Kidney tubule cell (primary cell): ENCODE results near the gene PLAGL1.
A peak's percentile ranks its signal among the peaks of the same experiment; 100 is the strongest.
"Not testable (repeated sequence)": the region's sequence is repeated elsewhere in the genome, so short reads cannot be mapped to it uniquely, and the experiment has no call there.

Source experiments
- DNase-seq: peaks from one replicate; pipeline ENCODE4 v3.0.0-alpha.2; 2018; ENCODE audit warnings: low spot score

The PLAGL1 gene

DNA sequence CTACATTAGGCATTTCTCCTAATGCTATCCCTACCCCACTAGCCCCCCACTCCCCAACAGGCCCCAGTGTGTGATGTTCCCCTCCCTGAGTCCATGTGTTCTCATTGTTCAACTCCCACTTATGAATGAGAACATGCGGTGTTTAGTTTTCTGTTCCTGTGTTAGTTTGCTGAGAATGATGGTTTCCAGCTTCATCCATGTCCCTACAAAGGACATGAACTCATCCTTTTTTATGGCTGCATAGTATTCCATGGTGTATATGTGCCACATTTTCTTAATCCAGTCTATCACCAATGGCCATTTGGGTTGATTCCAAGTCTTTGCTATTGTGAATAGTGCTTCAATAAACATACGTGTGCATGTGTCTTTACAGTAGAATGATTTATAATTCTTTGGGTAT, 1.6 kb upstream of the PLAGL1 start:
- not testable (repeated sequence) for DNase-seq

DNA sequence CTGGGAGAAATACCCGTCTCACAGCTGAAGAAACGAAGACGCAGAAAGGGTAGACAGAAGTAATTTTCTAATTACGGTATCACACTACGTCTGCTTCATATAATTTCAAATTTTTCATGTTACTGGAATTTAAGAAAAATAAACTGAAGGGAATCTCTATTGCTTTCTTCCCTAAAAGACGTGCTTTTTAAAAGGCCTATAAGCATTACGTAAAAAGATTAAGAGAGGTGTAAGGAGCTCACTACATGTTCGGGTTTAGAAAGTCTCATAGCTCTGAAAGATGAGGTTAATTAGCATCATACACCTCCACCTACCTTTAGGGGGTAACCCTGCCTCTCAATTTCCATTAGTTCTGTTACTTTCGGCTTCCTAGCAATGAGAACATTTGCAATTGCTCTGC, 787 bp upstream of the PLAGL1 start:
- DNase-seq, result no peak

- peak; percentile 8 for DNase-seq
Observed at GRCh38 chr6:144007478-144008119, 460 bp downstream of the PLAGL1 start.

- peak; percentile 75 for DNase-seq
Observed at GRCh38 chr6:144006736-144007477, 1.2 kb downstream of the PLAGL1 start.

GRCh38 chr6:143999406-143999805, 8.7 kb downstream of the PLAGL1 start:
- DNase-seq, result peak; percentile 23

GRCh38 chr6:143998686-143999085, 9.4 kb downstream of the PLAGL1 start:
- DNase-seq, result no peak

DNA sequence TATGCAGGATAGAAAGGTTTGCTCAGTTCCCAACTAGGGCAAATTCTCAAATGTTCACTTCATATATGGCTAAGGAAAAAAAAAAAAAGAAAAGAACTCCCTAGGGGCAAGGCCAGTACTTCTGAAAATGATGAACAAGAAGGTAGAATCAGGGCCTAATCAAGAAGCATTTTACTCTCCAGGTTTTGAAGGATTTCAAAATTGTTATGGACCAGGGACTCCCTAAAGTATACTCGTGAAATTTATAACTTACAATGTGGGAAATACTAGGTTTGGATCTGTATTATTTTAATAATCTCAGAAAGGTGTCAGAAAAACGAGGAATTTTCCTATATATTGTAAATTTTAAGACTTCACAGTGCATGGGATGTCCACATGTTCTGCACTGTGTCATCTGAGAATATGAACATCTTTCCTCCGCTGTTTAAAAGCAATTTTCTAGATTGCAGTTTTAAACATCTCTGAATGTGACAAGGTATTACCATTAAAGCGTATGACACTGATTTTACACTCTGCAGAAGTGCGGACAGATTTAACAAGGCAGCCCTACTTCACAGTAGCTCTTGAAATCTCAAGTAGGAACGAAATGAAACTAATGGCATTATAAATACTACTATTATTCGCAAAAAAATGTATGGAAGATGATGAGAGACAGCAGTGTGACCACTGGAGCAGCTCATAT, 14.0 kb downstream of the PLAGL1 start:
- DNase-seq, result no peak

- no peak for DNase-seq
Observed at GRCh38 chr6:143992285-143992684, 15.8 kb downstream of the PLAGL1 start.

DNA sequence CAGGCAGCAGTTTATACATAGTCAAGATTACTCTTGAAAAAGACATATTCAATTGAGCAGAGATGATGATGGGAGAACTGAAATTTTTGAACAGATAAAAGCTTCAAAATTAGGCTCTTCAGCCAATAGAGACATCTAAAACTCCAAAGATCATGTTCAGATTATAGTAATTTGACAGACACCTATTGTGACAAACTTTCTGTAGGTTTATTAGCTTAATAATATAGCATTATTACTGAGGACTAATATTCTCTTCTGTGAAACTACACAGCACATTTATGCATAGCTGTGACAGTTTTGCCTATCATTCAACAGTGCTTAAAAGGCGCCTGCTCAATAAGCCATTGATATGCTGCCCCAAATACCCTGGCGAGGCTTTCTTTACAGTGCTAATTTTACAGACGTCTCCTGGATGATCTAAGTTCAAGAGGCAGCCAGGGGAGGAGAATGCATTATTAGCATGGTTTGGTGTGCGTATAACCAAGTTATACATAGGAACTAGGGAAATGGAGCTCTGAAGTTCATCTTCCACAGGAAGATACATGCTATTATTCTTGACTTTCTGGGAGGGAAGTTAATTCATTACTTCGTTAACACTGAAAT, 21.5 kb downstream of the PLAGL1 start:
- no peak for DNase-seq

- DNase-seq, result no peak
Observed at GRCh38 chr6:143984666-143985065, 23.4 kb downstream of the PLAGL1 start.

DNA sequence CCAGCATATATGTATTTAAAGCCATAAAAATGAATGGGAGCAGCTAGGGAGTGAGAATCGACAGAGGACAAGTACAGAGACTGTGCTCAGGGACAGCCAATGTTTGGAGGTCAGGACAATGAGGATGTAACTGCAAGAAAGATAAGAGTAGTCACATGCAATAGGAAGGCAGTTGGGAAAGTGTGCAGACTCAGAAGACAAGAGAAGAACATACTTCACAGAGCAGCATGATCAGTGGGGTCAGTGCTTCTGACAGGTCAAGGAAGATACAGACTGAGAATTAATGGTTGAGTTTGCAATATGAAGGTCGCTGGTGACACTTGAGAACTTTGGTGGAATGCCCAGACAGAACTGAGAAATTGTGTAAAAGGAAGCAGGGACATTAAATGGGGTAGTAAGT, 25.1 kb downstream of the PLAGL1 start:
- no peak for DNase-seq

DNA sequence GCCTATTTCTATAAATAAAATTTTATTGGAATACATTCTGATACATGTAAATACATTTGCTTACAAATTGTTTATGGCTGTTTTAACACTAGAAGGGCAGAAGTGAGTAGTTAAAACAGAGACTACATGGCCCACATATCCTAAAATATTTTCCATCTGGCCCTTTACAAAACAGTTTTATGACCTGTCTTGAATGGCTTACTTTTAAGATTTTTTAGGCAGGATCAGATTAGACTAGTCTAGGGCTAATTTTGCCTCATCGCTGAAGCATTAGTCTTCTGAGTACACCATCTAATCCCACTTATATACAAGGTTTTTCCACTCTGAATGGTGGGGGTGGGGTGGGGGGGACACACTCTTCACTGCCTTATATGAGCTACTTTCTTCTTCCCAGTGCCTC, 27.1 kb downstream of the PLAGL1 start:
- no peak for DNase-seq

- no peak for DNase-seq
Observed at GRCh38 chr6:143976806-143977349, 31.2 kb downstream of the PLAGL1 start.

GRCh38 chr6:143974089-143974488, 34.0 kb downstream of the PLAGL1 start:
- no peak for DNase-seq

DNA sequence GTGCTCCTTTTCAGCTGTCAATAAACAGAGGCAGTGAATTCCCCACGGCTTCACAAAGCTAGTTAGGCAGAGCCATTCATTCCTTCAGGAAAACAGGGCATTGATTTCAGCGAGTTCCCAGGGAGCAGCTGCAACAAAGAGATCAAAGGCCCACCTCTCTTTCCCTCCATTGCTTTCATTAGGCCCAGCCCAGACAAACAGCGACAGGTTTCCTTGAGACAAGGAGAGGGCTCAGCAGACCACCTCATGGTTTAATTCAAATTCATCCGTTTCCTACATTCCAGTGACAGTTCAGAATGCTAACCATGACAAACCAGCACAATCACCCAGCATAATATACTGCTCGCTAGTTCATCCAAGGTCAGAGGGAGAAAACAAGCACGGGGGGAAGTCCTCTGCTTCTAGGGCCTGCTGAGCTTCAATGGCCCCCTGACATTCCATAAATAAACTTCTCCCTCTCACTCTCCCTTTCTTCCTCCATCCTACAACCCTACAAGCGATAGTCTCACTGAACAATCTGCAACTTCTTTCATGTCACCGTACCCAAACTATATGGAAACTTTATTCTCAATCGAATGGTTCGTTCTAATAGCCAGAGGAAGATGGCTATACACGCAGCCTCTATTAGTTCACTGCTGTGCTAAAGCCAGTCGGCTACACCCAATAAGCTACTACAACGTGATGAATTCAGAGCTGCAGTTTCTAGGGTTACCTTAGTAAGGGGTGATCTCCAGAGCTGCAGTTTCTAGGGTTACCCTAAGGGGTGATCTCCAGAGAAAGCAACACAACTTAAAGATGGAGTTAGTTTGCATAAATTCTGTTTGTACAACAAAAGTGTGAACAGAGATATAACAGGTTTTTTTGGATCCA, 34.7 kb downstream of the PLAGL1 start:
- no peak for DNase-seq

DNA sequence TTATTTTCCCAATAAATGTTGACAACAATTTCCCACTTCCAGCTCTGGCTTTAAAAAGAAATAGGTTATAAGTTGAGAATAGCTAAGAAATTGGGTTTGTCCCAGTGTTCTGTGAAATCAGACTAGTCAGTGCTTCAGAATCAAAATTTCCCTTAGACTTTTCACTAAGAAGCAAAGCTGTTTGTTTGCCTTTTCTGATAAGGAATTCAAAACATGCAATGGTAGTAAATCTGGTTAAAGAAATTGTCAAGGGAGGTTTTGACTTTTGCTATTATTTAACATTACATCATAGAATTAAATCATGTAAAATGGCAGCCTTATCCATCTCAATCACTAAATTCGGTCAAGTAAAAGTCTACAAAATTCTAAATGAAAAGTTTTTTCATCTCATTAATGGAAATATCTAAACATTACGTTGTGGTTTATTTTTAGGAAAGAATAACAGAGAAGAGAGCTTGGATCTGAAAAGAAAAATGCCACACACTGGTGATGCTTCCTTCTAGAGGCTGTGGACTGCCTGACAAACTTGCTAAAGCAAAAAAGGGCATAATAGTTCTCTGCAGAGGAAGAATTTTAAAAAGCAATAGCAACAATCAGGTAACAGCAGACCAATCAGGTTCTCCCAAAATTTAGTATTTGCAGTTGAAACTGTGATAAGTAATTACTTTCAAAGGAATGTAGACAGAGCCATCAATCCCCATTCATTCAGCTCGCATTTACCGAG, 36.4 kb downstream of the PLAGL1 start:
- no peak for DNase-seq

DNA sequence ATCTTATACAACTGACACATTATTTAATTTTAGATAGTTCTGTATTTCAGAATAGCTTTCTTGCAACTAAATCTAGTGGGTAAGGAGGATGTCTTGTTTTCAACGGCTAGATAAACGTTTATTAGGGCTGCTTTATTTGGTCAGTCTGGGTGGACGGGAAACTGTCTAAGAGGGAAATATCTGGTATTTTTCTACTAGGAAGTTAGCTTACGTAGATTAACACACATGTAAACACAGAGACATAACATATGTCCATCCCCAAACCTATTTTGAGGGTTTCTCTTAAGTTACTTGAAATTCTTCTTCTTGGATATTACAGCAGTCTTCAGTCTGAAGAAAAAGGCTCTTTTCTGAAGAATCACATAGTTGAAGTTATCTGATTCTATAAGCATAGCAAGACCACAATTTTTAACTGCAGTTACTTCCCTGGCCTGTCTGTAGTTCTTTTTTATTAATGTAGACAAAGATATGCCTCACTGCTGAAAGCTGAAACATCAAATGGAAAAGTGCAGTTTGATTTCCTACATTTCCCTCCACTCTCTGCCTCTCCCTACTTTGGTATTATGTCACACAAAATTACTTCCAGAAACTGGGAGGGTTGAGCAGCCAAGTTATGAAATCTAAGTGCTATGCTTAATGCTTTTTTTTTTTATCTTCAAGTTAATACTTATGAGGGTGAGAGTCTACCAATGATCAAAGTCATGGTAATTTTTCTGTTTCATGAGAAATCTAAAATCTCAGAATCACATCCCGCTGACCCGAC, 37.4 kb downstream of the PLAGL1 start:
- DNase-seq, result no peak

DNA sequence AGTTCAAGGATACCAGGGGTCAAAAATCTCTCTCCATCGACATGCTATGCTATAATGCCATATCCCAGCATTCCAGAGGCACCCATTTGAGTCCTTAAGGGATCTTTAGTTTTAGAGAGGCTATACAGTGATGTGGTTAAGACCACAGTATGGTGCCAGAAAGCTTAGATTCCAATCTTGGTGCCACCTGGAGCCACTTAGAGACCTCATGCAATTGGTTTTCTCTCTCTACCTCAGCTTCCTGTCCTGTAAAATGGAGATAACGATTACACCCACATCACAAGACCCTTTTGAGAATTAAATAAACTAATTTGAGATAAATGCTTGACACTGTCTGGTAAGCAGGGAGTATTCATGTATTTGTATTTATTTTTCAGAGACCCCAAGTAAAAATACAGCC, 39.0 kb downstream of the PLAGL1 start:
- DNase-seq, result no peak

DNA sequence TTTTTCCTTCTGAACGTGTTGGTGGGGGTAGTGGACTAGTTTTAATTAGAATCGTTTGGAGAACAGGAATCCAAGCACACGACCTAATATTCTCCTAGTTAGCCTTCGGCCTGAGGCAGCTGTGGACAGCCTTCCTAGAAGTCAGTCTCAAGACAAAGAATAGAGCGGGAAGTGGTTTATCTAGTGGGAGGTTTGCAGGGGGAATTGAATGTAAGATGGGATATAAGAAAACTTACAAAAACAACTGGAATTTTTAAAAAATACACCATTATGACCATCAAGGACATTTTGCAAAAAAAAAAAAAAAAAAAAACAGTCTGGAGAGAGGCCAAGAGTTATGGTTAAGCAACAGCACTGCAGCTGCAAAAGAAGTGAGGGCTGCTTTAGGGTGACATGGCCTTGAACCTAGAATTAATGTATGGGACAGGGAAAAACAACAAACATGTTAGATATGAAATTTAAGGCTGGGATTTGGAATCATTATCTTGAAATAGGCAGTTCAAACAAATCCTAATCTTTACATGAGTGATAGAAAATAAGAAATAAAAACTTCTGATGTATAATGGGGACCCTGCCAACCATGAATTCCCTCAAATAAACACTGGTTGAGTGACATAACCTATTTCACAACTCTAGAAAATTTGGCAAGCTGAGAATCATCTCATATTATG, 40.2 kb downstream of the PLAGL1 start:
- DNase-seq, result no peak

- no peak for DNase-seq
Observed at GRCh38 chr6:143966312-143966711, 41.7 kb downstream of the PLAGL1 start.
